Caco-2 (cell line): ENCODE measurements around the gene PROB1. TPM values are rescaled to one million over a fixed set of nuclear protein-coding genes. Genes with fewer than 3 reads are reported as not detected.
"Not testable (repeated sequence)": the region's sequence is repeated elsewhere in the genome, so short reads cannot be mapped to it uniquely, and the experiment has no call there.

ENCODE experiments used
- BruUV-seq: library from RNA; stranded (reverse); fragments of 400-500 nt; replicated peaks from 2 replicates; lab custom pipeline; 2021; lab: Mats Ljungman, UMichigan
- CTCF ChIA-PET: fragments of 300-600 bp; sonication (Branson Sonifier 250); formaldehyde crosslinking; loops from one replicate; lab custom pipeline; 2022; ENCODE audit warnings: antibody characterized with exemption; lab: Charles Lee
- POLR2A ChIA-PET: fragments of 300-600 bp; sonication (Branson Sonifier 250); formaldehyde crosslinking; loops from one replicate; lab custom pipeline; 2022; ENCODE audit warnings: antibody characterized with exemption; lab: Charles Lee
- DNase-seq, 2 experiments: peaks; one replicate each; pipeline versions ENCODE4 v3.0.0 to v3.0.0-alpha.2; 2020 to 2022
- H3K27me3 ChIP-seq: replicated peaks from 2 replicates; pipeline ENCODE4 v1.6.0; 2011; ENCODE audit warnings: low read length; ENCODE audit not compliant: control insufficient read depth, insufficient read depth
- H3K36me3 ChIP-seq: 2 replicates; pipeline ENCODE4 v1.5.1; 2011; ENCODE audit warnings: low read length; ENCODE audit not compliant: control insufficient read depth, insufficient read depth
- H3K4me1 ChIP-seq: fragments of 250-450 bp; sonication (Bioruptor Pico); 2 replicates; pipeline ENCODE4 v1.5.1; 2020; ENCODE audit warnings: mild to moderate bottlenecking
- H3K4me3 ChIP-seq: 2 replicates; pipeline ENCODE4 v1.5.1; 2011; ENCODE audit warnings: low read depth, mild to moderate bottlenecking, control low read depth, low read length
- H3K9me3 ChIP-seq: fragments of 250-450 bp; sonication (Bioruptor Pico); 2 replicates; pipeline ENCODE4 v1.5.1; 2020; ENCODE audit warnings: mild to moderate bottlenecking, moderate library complexity
- H3K27ac Mint-ChIP-seq: one replicate; pipeline ENCODE4 v1.8.0; 2022; ENCODE audit warnings: mixed read lengths; ENCODE audit not compliant: unreplicated experiment
- H3K27me3 Mint-ChIP-seq: one replicate; pipeline ENCODE4 v1.8.0; 2022; ENCODE audit warnings: mixed read lengths; ENCODE audit not compliant: insufficient read depth, unreplicated experiment
- H3K36me3 Mint-ChIP-seq: one replicate; pipeline ENCODE4 v1.8.0; 2022; ENCODE audit warnings: mild to moderate bottlenecking, mixed read lengths; ENCODE audit not compliant: insufficient read depth, unreplicated experiment
- H3K4me1 Mint-ChIP-seq: one replicate; pipeline ENCODE4 v1.8.0; 2022; ENCODE audit warnings: low read depth, mixed read lengths; ENCODE audit not compliant: unreplicated experiment
- H3K4me3 Mint-ChIP-seq: one replicate; pipeline ENCODE4 v1.8.0; 2022; ENCODE audit warnings: mild to moderate bottlenecking, moderate library complexity, mixed read lengths; ENCODE audit not compliant: unreplicated experiment
- H3K9me3 Mint-ChIP-seq: one replicate; pipeline ENCODE4 v1.8.0; 2022; ENCODE audit warnings: mixed read lengths; ENCODE audit not compliant: unreplicated experiment
- CTCF ChIP-seq, 2 experiments: fragments of 200-600 bp in 1 of 2; IDR thresholded peaks; 1 replicate in 1 of 2; 2 replicates in 1 of 2; pipeline versions ENCODE4 v1.5.1 to v1.8.0; 2011 to 2022; ENCODE audit warnings: antibody characterized with exemption in 1 of 2, control low read depth in 1 of 2, inconsistent platforms in 1 of 2, low read depth in 1 of 2, low read length in 1 of 2, mild to moderate bottlenecking in 1 of 2, moderate library complexity in 1 of 2; ENCODE audit not compliant: insufficient read depth in 1 of 2, severe bottlenecking in 1 of 2, unreplicated experiment in 1 of 2
- intact Hi-C: fragments of 100-400 bp; cut with micrococcal nuclease; formaldehyde crosslinking; loops from one replicate; pipeline ENCODE4 v1.10.0; 2022; ENCODE audit not compliant: unreplicated experiment
- total RNA-seq: library from RNA; stranded (reverse); gene quantifications from 2 replicates; pipeline ENCODE4 v1.2.3, GENCODE V29; 2022

Gene PROB1
- total RNA-seq, 1 experiment from 2014 or later: 2.7 TPM

GRCh38 chr5:139354186-139354585, 40.7 kb downstream of the PROB1 start:
- no peak overlapping the region for H3K4me3 ChIP-seq
- ChIA-PET CTCF (interaction anchor here (0.6 kb wide), 1 partner anchor 14 kb away, joined by 3 read pairs; no protein-coding TSS in a partner anchor), POLR2A (no interaction called here)
- Mint-ChIP-seq H3K36me3 (peaks cover 34% of the 10 kb centered on the region), H3K4me3 (no peak overlapping the region), H3K27ac (no peak overlapping the region), H3K4me1 (no peaks in the 10 kb centered on the region), H3K27me3 (no peaks in the 10 kb centered on the region), H3K9me3 (peaks cover 11% of the 10 kb centered on the region)
- H3K4me1 ChIP-seq: no peaks in the 10 kb centered on the region
- no peaks in the 10 kb centered on the region for H3K27me3 ChIP-seq
- intact Hi-C loops: no loop called here
- BruUV-seq: no TSS peak
- H3K36me3 ChIP-seq: no peaks in the 10 kb centered on the region; the same call in 1 of the 2 replicates
- H3K9me3 ChIP-seq: 0 out of 2 replicates have a peak, but pooled peaks cover 3% of the 10 kb centered on the region
- no peak for DNase-seq
- no peak for TF ChIP-seq CTCF (IDR thresholded peaks at IDR 0.05; ENCODE audit: insufficient read depth in 1 of 2, low read depth in 1 of 2, low read length in 1 of 2, severe bottlenecking in 1 of 2, unreplicated experiment in 1 of 2)

- H3K4me3 Mint-ChIP-seq, H3K9me3 Mint-ChIP-seq, H3K36me3 ChIP-seq, H3K27me3 ChIP-seq, intact Hi-C loops, H3K27me3 Mint-ChIP-seq, H3K4me1 Mint-ChIP-seq, BruUV-seq, H3K27ac Mint-ChIP-seq, DNase-seq, H3K4me1 ChIP-seq, H3K9me3 ChIP-seq, H3K4me3 ChIP-seq: not testable (repeated sequence)
- CTCF ChIA-PET: interaction anchor here (0.6 kb wide), 1 partner anchor 66 kb away, joined by 4 read pairs; no protein-coding TSS in a partner anchor
- peaks cover 51% of the 10 kb centered on the region for H3K36me3 Mint-ChIP-seq
- POLR2A ChIA-PET: interaction anchor here (0.6 kb wide), 1 partner anchor 92 kb away, joined by 3 read pairs; the partner anchor contains the start of gene DNAJC18
Observed at GRCh38 chr5:139347863-139348262, 47.0 kb downstream of the PROB1 start.

- intact Hi-C loops, H3K4me3 ChIP-seq, H3K4me1 ChIP-seq, BruUV-seq, H3K9me3 Mint-ChIP-seq, H3K4me3 Mint-ChIP-seq, H3K9me3 ChIP-seq, H3K27me3 Mint-ChIP-seq, CTCF ChIA-PET, DNase-seq, H3K27me3 ChIP-seq, H3K27ac Mint-ChIP-seq, H3K36me3 ChIP-seq: not testable (repeated sequence)
- H3K4me1 Mint-ChIP-seq: peaks cover 13% of the 10 kb centered on the region
- peaks cover 64% of the 10 kb centered on the region for H3K36me3 Mint-ChIP-seq
- POLR2A ChIA-PET: interaction anchor here (0.6 kb wide), 1 partner anchor 28 kb away, joined by 3 read pairs; no protein-coding TSS in a partner anchor
Observed at GRCh38 chr5:139345442-139345841, 49.5 kb downstream of the PROB1 start.

GRCh38 chr5:139344177-139344576, 50.7 kb downstream of the PROB1 start:
- Histone ChIP-seq H3K36me3 (no peaks in the 10 kb centered on the region), H3K9me3 (no peaks in the 10 kb centered on the region), H3K4me3 (no peak overlapping the region), H3K27me3 (no peaks in the 10 kb centered on the region), H3K4me1 (peaks cover 6% of the 10 kb centered on the region; the same call in 1 of the 2 replicates)
- BruUV-seq: no TSS peak
- H3K9me3 Mint-ChIP-seq: no peaks in the 10 kb centered on the region
- ChIA-PET POLR2A (no interaction called here), CTCF (interaction anchor here (0.6 kb wide), 1 partner anchor 80 kb away, joined by 3 read pairs; no protein-coding TSS in a partner anchor)
- no peak for TF ChIP-seq CTCF (IDR thresholded peaks at IDR 0.05; ENCODE audit: insufficient read depth in 1 of 2, low read depth in 1 of 2, low read length in 1 of 2, severe bottlenecking in 1 of 2, unreplicated experiment in 1 of 2)
- DNase-seq: no peak
- H3K36me3 Mint-ChIP-seq: peaks cover 67% of the 10 kb centered on the region
- H3K27ac Mint-ChIP-seq: no peak overlapping the region
- H3K4me1 Mint-ChIP-seq: peaks cover 13% of the 10 kb centered on the region
- no peaks in the 10 kb centered on the region for H3K27me3 Mint-ChIP-seq
- intact Hi-C loops: no loop called here
- H3K4me3 Mint-ChIP-seq: no peak overlapping the region
